ENCODE results near the gene GPSM3. TPM values are rescaled to one million over a fixed set of nuclear protein-coding genes. Genes with fewer than 3 reads are reported as not detected.
A peak's percentile ranks its signal among the peaks of the same experiment; 100 is the strongest.

The GPSM3 gene
- 2.8 and 3.6 TPM in 2 replicates for total RNA-seq (2014; rRNA removed; shearing (Covaris generic))

DNA sequence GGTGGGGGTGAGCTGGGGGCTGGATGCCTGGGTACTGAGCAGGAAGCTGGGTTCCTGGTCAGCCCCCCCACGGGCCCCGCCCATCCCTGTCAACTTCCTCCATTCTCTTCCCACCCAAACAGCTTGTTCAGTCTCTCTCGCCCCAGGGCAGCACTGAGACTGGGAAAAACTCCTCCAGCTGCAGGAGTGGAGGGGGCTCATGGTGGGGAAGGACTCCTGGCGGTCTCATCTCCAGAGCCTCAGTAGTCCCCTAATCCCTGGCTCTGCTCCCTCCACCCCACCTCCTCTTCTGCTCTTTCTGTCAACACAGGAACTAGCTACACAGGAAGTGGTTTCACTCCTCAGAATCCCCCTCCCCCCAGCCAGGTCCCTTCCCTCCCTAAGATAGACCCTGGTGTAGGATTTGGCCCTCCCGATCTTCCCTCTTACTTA, at the start of gene GPSM3:
TSS of gene GPSM3 (minus strand) at position 36 of the 432 bp plus-strand sequence. CDS start 130 bp downstream, outside the sequence.
- Histone ChIP-seq H3K4me3 (no peak within 1 kb of the TSS), H3K4me1 (peaks cover 10% of the 10 kb centered on the region), H3K27me3 (no peaks in the 10 kb centered on the region), H3K9me3 (replicated peaks) (no peaks in the 10 kb centered on the region), H3K36me3 (no peaks in the 10 kb centered on the region), H3K27ac (no peak within 1 kb of the TSS)
- peak; percentile 50 to 58 for DNase-seq

DNA sequence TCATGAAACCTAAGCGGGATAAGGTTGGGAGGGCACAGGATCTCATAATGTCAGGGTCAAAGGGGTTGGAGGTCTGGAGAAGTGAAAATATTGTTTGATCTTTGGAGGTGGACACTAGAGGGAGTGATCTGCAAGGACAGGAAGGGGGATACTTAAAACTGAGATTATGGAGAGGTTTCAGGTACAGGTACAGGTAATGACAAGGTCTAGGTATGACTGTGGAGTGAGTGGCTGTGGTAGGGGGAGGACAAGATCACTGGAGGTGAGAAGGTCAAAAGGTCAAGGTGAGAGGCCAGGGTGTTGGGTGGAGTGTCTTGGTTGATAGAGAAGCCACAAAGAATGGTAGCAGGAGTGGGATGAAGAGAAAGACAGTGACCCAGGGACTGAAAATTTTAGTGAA, 48.2 kb upstream of the GPSM3 start:
- H3K36me3 ChIP-seq, result no peaks in the 10 kb centered on the region
- no peak overlapping the region for H3K4me3 ChIP-seq
- no peak overlapping the region for H3K27ac ChIP-seq
- no peaks in the 10 kb centered on the region for H3K4me1 ChIP-seq
- H3K27me3 ChIP-seq, result no peaks in the 10 kb centered on the region
- H3K9me3 ChIP-seq (replicated peaks), result no peaks in the 10 kb centered on the region
- no peak for DNase-seq

DNA sequence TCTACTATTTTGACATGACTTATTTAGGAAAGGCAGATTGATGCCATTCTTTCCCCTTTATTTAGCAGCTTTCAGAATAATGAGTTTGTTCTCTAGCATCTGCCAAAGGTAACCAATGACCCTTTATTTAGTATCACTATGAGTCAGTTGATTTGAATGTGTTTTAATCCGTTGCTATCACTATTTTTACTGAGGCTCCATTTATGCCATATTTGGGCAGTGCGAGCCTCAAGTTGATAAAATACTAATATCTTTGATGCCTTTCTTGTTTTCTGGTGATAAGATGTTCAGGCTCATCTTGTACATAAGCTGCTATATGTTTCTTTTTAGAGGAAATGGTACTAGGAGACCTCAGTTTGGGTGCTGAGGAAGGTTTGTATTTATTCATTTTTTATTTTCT, 47.0 kb upstream of the GPSM3 start:
- no peak for DNase-seq
- no peak overlapping the region for H3K27ac ChIP-seq
- no peaks in the 10 kb centered on the region for H3K36me3 ChIP-seq
- no peaks in the 10 kb centered on the region for H3K9me3 ChIP-seq (replicated peaks)
- H3K4me1 ChIP-seq, result no peaks in the 10 kb centered on the region
- H3K27me3 ChIP-seq, result no peaks in the 10 kb centered on the region
- no peak overlapping the region for H3K4me3 ChIP-seq

DNA sequence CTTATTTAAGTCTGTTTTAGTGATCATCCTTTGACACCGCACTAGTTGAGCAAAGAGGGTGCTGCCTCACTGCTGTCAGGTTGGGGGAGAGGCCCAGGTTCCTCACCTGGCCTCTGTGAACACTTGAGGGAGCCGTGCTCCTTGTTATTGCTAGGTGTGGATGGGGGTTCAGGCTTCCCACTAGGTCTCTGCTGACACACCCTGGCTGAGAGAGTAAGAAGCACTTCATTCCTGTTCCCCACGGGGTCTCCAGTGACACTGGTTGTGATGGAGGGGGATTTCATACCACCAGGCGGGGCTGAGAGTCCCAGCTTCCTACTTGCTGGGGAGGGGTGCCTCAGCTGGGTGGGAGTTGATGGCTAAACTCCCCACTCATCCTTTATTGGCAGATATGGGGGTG, 42.5 kb upstream of the GPSM3 start:
- Histone ChIP-seq H3K27me3 (no peaks in the 10 kb centered on the region), H3K36me3 (no peaks in the 10 kb centered on the region), H3K27ac (no peak overlapping the region), H3K4me1 (no peaks in the 10 kb centered on the region), H3K9me3 (replicated peaks) (no peaks in the 10 kb centered on the region), H3K4me3 (no peak overlapping the region)
- peak; percentile 23 to 43 for DNase-seq

- DNase-seq, result no peak
These were observed 34.0 kb upstream of the GPSM3 start for GRCh38 chr6:32226434-32226833.

GRCh38 chr6:32224696-32225095, 32.3 kb upstream of the GPSM3 start:
- Histone ChIP-seq H3K27ac (no peak overlapping the region), H3K4me3 (no peak overlapping the region), H3K4me1 (no peaks in the 10 kb centered on the region), H3K27me3 (no peaks in the 10 kb centered on the region; the same call in 1 of the 2 replicates), H3K9me3 (replicated peaks) (no peaks in the 10 kb centered on the region), H3K36me3 (no peaks in the 10 kb centered on the region)
- DNase-seq, result no peak

More at GRCh38 chr6:32226434-32226833, 34.0 kb upstream of the GPSM3 start:
- no peaks in the 10 kb centered on the region for H3K9me3 ChIP-seq (replicated peaks)
- no peaks in the 10 kb centered on the region; the same call in 1 of the 2 replicates for H3K27me3 ChIP-seq
- no peaks in the 10 kb centered on the region for H3K4me1 ChIP-seq
- no peak overlapping the region for H3K4me3 ChIP-seq
- no peak overlapping the region for H3K27ac ChIP-seq
- no peaks in the 10 kb centered on the region for H3K36me3 ChIP-seq

GRCh38 chr6:32223258-32224235, 31.1 kb upstream of the GPSM3 start, which contains the start of gene NOTCH4:
TSS of gene NOTCH4 (minus strand) at chr6:32224067. CDS start at chr6:32223928, 139 bp downstream.
- H3K27ac ChIP-seq, result no peak within 1 kb of the TSS
- no peaks in the 10 kb centered on the region for H3K36me3 ChIP-seq
- no peak within 1 kb of the TSS for H3K4me3 ChIP-seq

DNA sequence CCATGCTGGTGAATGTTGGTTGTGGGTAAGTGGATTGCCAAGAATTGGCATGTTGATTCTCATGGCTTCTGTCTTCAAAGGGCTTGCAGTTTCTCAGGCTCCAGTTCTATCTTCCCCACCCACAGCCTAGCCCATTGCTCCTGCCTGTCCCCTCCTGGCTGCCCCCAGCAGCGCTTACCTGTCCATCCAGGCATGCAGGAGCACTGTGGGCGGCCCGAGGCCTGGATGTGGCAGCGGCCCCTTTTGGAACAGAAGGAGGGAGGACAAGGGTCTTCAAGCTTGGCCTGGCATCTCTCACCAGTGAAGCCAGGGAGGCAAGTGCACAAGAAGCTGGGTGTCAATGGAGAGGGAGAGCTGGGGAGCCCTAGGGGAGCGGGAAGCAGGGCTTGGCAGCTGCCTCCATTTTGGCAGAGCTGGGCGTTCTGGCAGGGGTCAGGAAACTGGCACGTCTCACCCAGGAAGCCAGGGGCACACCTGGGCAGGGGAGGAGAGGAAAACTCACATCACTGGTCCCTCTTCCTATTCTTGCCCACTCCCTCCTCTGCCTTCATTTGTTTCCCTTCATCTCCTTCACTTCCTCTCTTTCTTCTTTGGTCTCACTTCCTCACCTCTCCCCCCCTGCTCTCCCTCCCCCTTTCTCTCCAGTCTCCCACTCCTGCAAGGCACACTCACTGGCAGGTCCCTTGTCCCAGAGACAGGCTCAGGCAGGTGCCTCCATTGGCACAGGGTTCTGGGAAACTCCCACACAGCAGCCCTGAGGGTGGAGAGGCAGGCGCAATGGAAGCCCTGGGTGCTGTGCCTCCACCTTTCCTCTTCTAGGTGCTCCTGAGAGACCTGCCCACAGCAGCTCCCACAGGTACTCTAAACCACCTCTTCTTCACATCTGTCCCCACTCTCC, 30.1 kb upstream of the GPSM3 start:
- no peak for DNase-seq
- H3K4me1 ChIP-seq, result no peaks in the 10 kb centered on the region
- no peaks in the 10 kb centered on the region for H3K36me3 ChIP-seq
- H3K9me3 ChIP-seq (replicated peaks), result no peaks in the 10 kb centered on the region
- H3K27ac ChIP-seq, result no peak overlapping the region
- peaks cover 5% of the 10 kb centered on the region for H3K27me3 ChIP-seq
- no peak overlapping the region for H3K4me3 ChIP-seq

More at GRCh38 chr6:32223258-32224235, 31.1 kb upstream of the GPSM3 start, which contains the start of gene NOTCH4:
- H3K27me3 ChIP-seq, result no peaks in the 10 kb centered on the region; the same call in 1 of the 2 replicates
- H3K9me3 ChIP-seq (replicated peaks), result no peaks in the 10 kb centered on the region
- DNase-seq, result no peak
- H3K4me1 ChIP-seq, result no peaks in the 10 kb centered on the region

GRCh38 chr6:32220021-32220420, 27.6 kb upstream of the GPSM3 start:
- Histone ChIP-seq H3K4me3 (no peak overlapping the region), H3K27me3 (peaks cover 5% of the 10 kb centered on the region)

GRCh38 chr6:32218167-32218566, 25.7 kb upstream of the GPSM3 start:
- Histone ChIP-seq H3K27ac (no peak overlapping the region), H3K9me3 (replicated peaks) (no peaks in the 10 kb centered on the region), H3K4me1 (no peaks in the 10 kb centered on the region), H3K4me3 (no peak overlapping the region), H3K27me3 (peaks cover 5% of the 10 kb centered on the region; the same call in 1 of the 2 replicates), H3K36me3 (no peaks in the 10 kb centered on the region)
- DNase-seq, result no peak

More at GRCh38 chr6:32220021-32220420, 27.6 kb upstream of the GPSM3 start:
- Histone ChIP-seq H3K36me3 (no peaks in the 10 kb centered on the region), H3K9me3 (replicated peaks) (no peaks in the 10 kb centered on the region), H3K4me1 (no peaks in the 10 kb centered on the region), H3K27ac (no peak overlapping the region)
- no peak for DNase-seq

GRCh38 chr6:32216998-32217397, 24.6 kb upstream of the GPSM3 start:
- no peaks in the 10 kb centered on the region for H3K4me1 ChIP-seq
- no peaks in the 10 kb centered on the region for H3K9me3 ChIP-seq (replicated peaks)
- no peaks in the 10 kb centered on the region for H3K36me3 ChIP-seq
- H3K27ac ChIP-seq, result no peak overlapping the region
- H3K4me3 ChIP-seq, result no peak overlapping the region
- peaks cover 5% of the 10 kb centered on the region; the same call in 1 of the 2 replicates for H3K27me3 ChIP-seq
- no peak for DNase-seq

DNA sequence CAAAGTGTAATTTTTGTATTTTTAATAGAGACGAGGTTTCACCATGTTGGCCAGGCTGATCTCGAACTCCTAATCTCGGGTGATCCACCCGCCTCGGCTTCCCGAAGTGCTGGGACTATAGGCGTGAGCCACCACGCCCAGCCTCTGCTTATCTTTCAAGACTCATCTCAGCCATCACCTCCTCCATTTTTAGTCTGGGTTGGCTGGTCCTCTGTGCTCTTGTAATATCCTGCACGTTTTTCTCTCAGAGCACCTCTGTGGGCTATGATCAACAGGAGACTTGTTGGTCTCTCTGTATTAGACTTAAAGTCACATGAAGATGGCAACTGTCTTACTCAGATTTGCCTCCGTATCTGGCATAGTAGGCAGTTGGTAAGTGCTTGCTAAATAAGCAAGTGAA, 23.8 kb upstream of the GPSM3 start:
- Histone ChIP-seq H3K27me3 (peaks cover 5% of the 10 kb centered on the region; the same call in 1 of the 2 replicates), H3K9me3 (replicated peaks) (no peaks in the 10 kb centered on the region), H3K36me3 (no peaks in the 10 kb centered on the region), H3K4me1 (no peaks in the 10 kb centered on the region), H3K4me3 (no peak overlapping the region), H3K27ac (no peak overlapping the region)
- DNase-seq, result no peak

- H3K4me3 ChIP-seq, result no peak overlapping the region
- no peaks in the 10 kb centered on the region for H3K4me1 ChIP-seq
- no peak overlapping the region for H3K27ac ChIP-seq
- no peaks in the 10 kb centered on the region for H3K9me3 ChIP-seq (replicated peaks)
- H3K36me3 ChIP-seq, result no peaks in the 10 kb centered on the region
- peaks cover 5% of the 10 kb centered on the region; the same call in 1 of the 2 replicates for H3K27me3 ChIP-seq
- DNase-seq, result no peak
These were observed 23.2 kb upstream of the GPSM3 start for GRCh38 chr6:32215617-32216016.

- Histone ChIP-seq H3K36me3 (no peaks in the 10 kb centered on the region), H3K4me1 (no peaks in the 10 kb centered on the region), H3K4me3 (no peak overlapping the region), H3K9me3 (replicated peaks) (no peaks in the 10 kb centered on the region), H3K27ac (no peak overlapping the region), H3K27me3 (peaks cover 5% of the 10 kb centered on the region; the same call in 1 of the 2 replicates)
- no peak for DNase-seq
These were observed 21.7 kb upstream of the GPSM3 start for GRCh38 chr6:32214126-32214525.

All from SJCRH30 (cell line).